Measurements from ENCODE around the gene KPNA3. TPM values are rescaled to one million over a fixed set of nuclear protein-coding genes. Genes with fewer than 3 reads are reported as not detected.

KPNA3 gene
- total and polyA plus RNA-seq, 2 donors (not counting 1 experiment from before 2014, with no cell fraction given): 37.0 to 68.3 TPM

- no peaks in the 10 kb centered on the region for H3K36me3 ChIP-seq (ENCODE audit: control insufficient read depth, insufficient read depth, low read length)
- peak overlapping the region; percentile 13 for H2AFZ ChIP-seq (ENCODE audit: low read length)
- H3K4me2 ChIP-seq (ENCODE audit: extremely low read depth, insufficient read depth, low read length): no peak overlapping the region
- no peaks in the 10 kb centered on the region for H3K79me2 ChIP-seq (ENCODE audit: control insufficient read depth, insufficient read depth, low read length)
- no peak overlapping the region for H3K9ac ChIP-seq (ENCODE audit: insufficient read depth, low read length)
- no peaks in the 10 kb centered on the region for H3K27me3 ChIP-seq (ENCODE audit: control insufficient read depth, insufficient read depth, low read length)
- no peaks in the 10 kb centered on the region for H3K9me3 ChIP-seq (ENCODE audit: control insufficient read depth, insufficient read depth, low read depth, low read length)
- H4K20me1 ChIP-seq (ENCODE audit: control insufficient read depth, extremely low read depth, insufficient read depth, low read length): no peaks in the 10 kb centered on the region
- H3K4me3 ChIP-seq (replicated peaks in 1 of 4; ENCODE audit: control extremely low read depth in 1 of 4, insufficient read depth in 1 of 4, low read depth in 3 of 4, low read length in 4 of 4): no peak overlapping the region
- TF ChIP-seq CTCF (conservative IDR thresholded peaks at IDR 0.05 in 1 of 2, IDR thresholded peaks at IDR 0.05 in 1 of 2; ENCODE audit: low read depth in 1 of 2, low read length in 2 of 2) (no peak), EZH2 (IDR thresholded peaks at IDR 0.05; ENCODE audit: low read length, missing control alignments) (no peak)
- peak in 1 of 2 donors; percentile 23 for DNase-seq (ENCODE audit: low read depth in 2 of 2)
- no peaks in the 10 kb centered on the region for H3K4me1 ChIP-seq (ENCODE audit: control insufficient read depth, extremely low read depth, insufficient read depth, low read length)
- H3K27ac ChIP-seq (ENCODE audit: insufficient read depth, low read length): no peak overlapping the region
Measured at GRCh38 chr13:49814551-49815270, 22.2 kb upstream of the KPNA3 start.

- no peak overlapping the region for H2AFZ ChIP-seq (ENCODE audit: low read length)
- H3K27ac ChIP-seq (ENCODE audit: insufficient read depth, low read length): no peak overlapping the region
- H3K36me3 ChIP-seq (ENCODE audit: control insufficient read depth, insufficient read depth, low read length): no peaks in the 10 kb centered on the region
- H3K9me3 ChIP-seq (ENCODE audit: control insufficient read depth, insufficient read depth, low read depth, low read length): no peaks in the 10 kb centered on the region
- peaks cover 2% of the 10 kb centered on the region for H3K27me3 ChIP-seq (ENCODE audit: control insufficient read depth, insufficient read depth, low read length)
- no peak for DNase-seq (ENCODE audit: low read depth in 2 of 2)
- H3K4me3 ChIP-seq (replicated peaks in 1 of 4; ENCODE audit: control extremely low read depth in 1 of 4, insufficient read depth in 1 of 4, low read depth in 3 of 4, low read length in 4 of 4): no peak overlapping the region
- no peak overlapping the region for H3K9ac ChIP-seq (ENCODE audit: insufficient read depth, low read length)
- no peak overlapping the region for H3K4me2 ChIP-seq (ENCODE audit: extremely low read depth, insufficient read depth, low read length)
- no peaks in the 10 kb centered on the region for H3K79me2 ChIP-seq (ENCODE audit: control insufficient read depth, insufficient read depth, low read length)
- H3K4me1 ChIP-seq (ENCODE audit: control insufficient read depth, extremely low read depth, insufficient read depth, low read length): no peaks in the 10 kb centered on the region
- no peak for TF ChIP-seq CTCF (conservative IDR thresholded peaks at IDR 0.05 in 1 of 2, IDR thresholded peaks at IDR 0.05 in 1 of 2; ENCODE audit: low read depth in 1 of 2, low read length in 2 of 2)
- no peak for TF ChIP-seq EZH2 (IDR thresholded peaks at IDR 0.05; ENCODE audit: low read length, missing control alignments)
- H4K20me1 ChIP-seq (ENCODE audit: control insufficient read depth, extremely low read depth, insufficient read depth, low read length): no peaks in the 10 kb centered on the region
Measured at GRCh38 chr13:49812812-49813211, 20.3 kb upstream of the KPNA3 start.

- Histone ChIP-seq H3K4me2 (ENCODE audit: extremely low read depth, insufficient read depth, low read length) (no peak overlapping the region), H2AFZ (ENCODE audit: low read length) (no peak overlapping the region), H3K36me3 (ENCODE audit: control insufficient read depth, insufficient read depth, low read length) (no peaks in the 10 kb centered on the region), H3K4me3 (replicated peaks in 1 of 4; ENCODE audit: control extremely low read depth in 1 of 4, insufficient read depth in 1 of 4, low read depth in 3 of 4, low read length in 4 of 4) (no peak overlapping the region), H4K20me1 (ENCODE audit: control insufficient read depth, extremely low read depth, insufficient read depth, low read length) (no peaks in the 10 kb centered on the region), H3K9ac (ENCODE audit: insufficient read depth, low read length) (no peak overlapping the region), H3K9me3 (ENCODE audit: control insufficient read depth, insufficient read depth, low read depth, low read length) (no peaks in the 10 kb centered on the region), H3K79me2 (ENCODE audit: control insufficient read depth, insufficient read depth, low read length) (no peaks in the 10 kb centered on the region), H3K27ac (ENCODE audit: insufficient read depth, low read length) (no peak overlapping the region), H3K4me1 (ENCODE audit: control insufficient read depth, extremely low read depth, insufficient read depth, low read length) (no peaks in the 10 kb centered on the region), H3K27me3 (ENCODE audit: control insufficient read depth, insufficient read depth, low read length) (peaks cover 2% of the 10 kb centered on the region)
- DNase-seq (ENCODE audit: low read depth in 2 of 2): no peak
- TF ChIP-seq CTCF (conservative IDR thresholded peaks at IDR 0.05 in 1 of 2, IDR thresholded peaks at IDR 0.05 in 1 of 2; ENCODE audit: low read depth in 1 of 2, low read length in 2 of 2) (no peak), EZH2 (IDR thresholded peaks at IDR 0.05; ENCODE audit: low read length, missing control alignments) (no peak)
Measured at GRCh38 chr13:49811527-49811908, 19.0 kb upstream of the KPNA3 start.
